ENCODE results near the gene TAAR2. TPM values are rescaled to one million over a fixed set of nuclear protein-coding genes. Genes with fewer than 3 reads are reported as not detected.

Gene TAAR2
- total RNA-seq, 1 donor from 2014 or later, result not detected

GRCh38 chr6:132616677-132617076, 7.4 kb downstream of the TAAR2 start:
- Mint-ChIP-seq H3K27ac (peak overlapping the region; percentile 50), H3K4me1 (peaks cover 10% of the 10 kb centered on the region), H3K36me3 (no peaks in the 10 kb centered on the region), H3K4me3 (no peak overlapping the region), H3K27me3 (ENCODE audit: insufficient read depth, low read depth) (no peaks in the 10 kb centered on the region), H3K9me3 (no peaks in the 10 kb centered on the region)
- Histone ChIP-seq H3K27ac (no peak overlapping the region), H4K20me1 (ENCODE audit: low read depth) (no peaks in the 10 kb centered on the region), H3K9ac (no peak overlapping the region), H3K79me2 (ENCODE audit: low read depth) (no peaks in the 10 kb centered on the region), H3F3A (ENCODE audit: low read depth) (no peaks in the 10 kb centered on the region), H3K4me1 (peaks cover 11% of the 10 kb centered on the region), H2AFZ (replicated peaks) (peak overlapping the region; percentile 35), H3K27me3 (no peaks in the 10 kb centered on the region), H3K4me2 (peak overlapping the region; percentile 27), H3K36me3 (no peaks in the 10 kb centered on the region), H3K4me3 (no peak overlapping the region), H3K9me3 (ENCODE audit: low read depth) (no peaks in the 10 kb centered on the region)
- no peak for DNase-seq (ENCODE audit: low spot score)
- TF ChIP-seq CTCF (IDR thresholded peaks at IDR 0.05) (no peak), EZH2phosphoT487 (IDR thresholded peaks at IDR 0.05) (no peak)

GRCh38 chr6:132614554-132614953, 9.5 kb downstream of the TAAR2 start:
- no peak overlapping the region for H3K4me3 ChIP-seq
- H3K27me3 ChIP-seq, result no peaks in the 10 kb centered on the region
- H3K27ac ChIP-seq, result no peak overlapping the region
- no peak overlapping the region for H3K4me2 ChIP-seq
- no peaks in the 10 kb centered on the region for H4K20me1 ChIP-seq (ENCODE audit: low read depth)
- peaks cover 11% of the 10 kb centered on the region for H3K4me1 ChIP-seq
- no peaks in the 10 kb centered on the region for H3K79me2 ChIP-seq (ENCODE audit: low read depth)
- H3K36me3 ChIP-seq, result no peaks in the 10 kb centered on the region
- H2AFZ ChIP-seq (replicated peaks), result no peak overlapping the region
- no peaks in the 10 kb centered on the region for H3K9me3 Mint-ChIP-seq
- H3K9me3 ChIP-seq (ENCODE audit: low read depth), result no peaks in the 10 kb centered on the region
- no peak overlapping the region for H3K9ac ChIP-seq
- H3K4me3 Mint-ChIP-seq, result no peak overlapping the region
- no peak overlapping the region for H3K27ac Mint-ChIP-seq
- no peaks in the 10 kb centered on the region for H3K36me3 Mint-ChIP-seq
- TF ChIP-seq CTCF (IDR thresholded peaks at IDR 0.05) (no peak), EZH2phosphoT487 (IDR thresholded peaks at IDR 0.05) (no peak), EZH2 (IDR thresholded peaks at IDR 0.05) (no peak)
- no peaks in the 10 kb centered on the region for H3K27me3 Mint-ChIP-seq (ENCODE audit: insufficient read depth, low read depth)
- no peak for DNase-seq (ENCODE audit: low spot score)
- peaks cover 14% of the 10 kb centered on the region for H3K4me1 Mint-ChIP-seq
- no peaks in the 10 kb centered on the region for H3F3A ChIP-seq (ENCODE audit: low read depth)

GRCh38 chr6:132612449-132613108, 11.5 kb downstream of the TAAR2 start:
- no peak overlapping the region for H2AFZ ChIP-seq (replicated peaks)
- peaks cover 11% of the 10 kb centered on the region for H3K4me1 ChIP-seq
- no peaks in the 10 kb centered on the region for H3K79me2 ChIP-seq (ENCODE audit: low read depth)
- H3K27ac ChIP-seq, result no peak overlapping the region
- no peaks in the 10 kb centered on the region for H4K20me1 ChIP-seq (ENCODE audit: low read depth)
- H3K4me2 ChIP-seq, result no peak overlapping the region
- Mint-ChIP-seq H3K27me3 (ENCODE audit: insufficient read depth, low read depth) (no peaks in the 10 kb centered on the region), H3K36me3 (no peaks in the 10 kb centered on the region), H3K9me3 (no peaks in the 10 kb centered on the region), H3K4me1 (peaks cover 27% of the 10 kb centered on the region), H3K4me3 (no peak overlapping the region), H3K27ac (no peak overlapping the region)
- no peak overlapping the region for H3K4me3 ChIP-seq
- no peaks in the 10 kb centered on the region for H3K9me3 ChIP-seq (ENCODE audit: low read depth)
- H3K9ac ChIP-seq, result no peak overlapping the region
- H3F3A ChIP-seq (ENCODE audit: low read depth), result no peaks in the 10 kb centered on the region
- H3K36me3 ChIP-seq, result no peaks in the 10 kb centered on the region
- no peaks in the 10 kb centered on the region for H3K27me3 ChIP-seq
- no peak for DNase-seq (ENCODE audit: low spot score)
- TF ChIP-seq EZH2 (IDR thresholded peaks at IDR 0.05), result no peak
- TF ChIP-seq CTCF (IDR thresholded peaks at IDR 0.05), result no peak
- TF ChIP-seq EZH2phosphoT487 (IDR thresholded peaks at IDR 0.05), result no peak
